Stimulated activated CD4-positive, alpha-beta T cell treated with anti-CD3 and anti-CD28 coated beads, TNF-alpha, amount 100 ng/mL, for 48 hours (primary cell): ENCODE measurements around the gene CYP4A11.
"Not testable (repeated sequence)": the region's sequence is repeated elsewhere in the genome, so short reads cannot be mapped to it uniquely, and the experiment has no call there.

Experiments
- DNase-seq, 3 donors: peaks; one replicate each; pipeline ENCODE4 v3.0.0-alpha.2; 2020; ENCODE audit warnings: low read depth in 3 of 3

Gene CYP4A11

GRCh38 chr1:46941135-46941694 lies at the start of gene CYP4A11:
TSS of gene CYP4A11 (minus strand) at chr1:46941476. CDS start at chr1:46941433, 43 bp downstream.
- DNase-seq, result no peak

- DNase-seq, result not testable (repeated sequence)
Measured at GRCh38 chr1:46990541-46990940, 49.3 kb upstream of the CYP4A11 start.

- no peak for DNase-seq
Measured at GRCh38 chr1:46983830-46984586, 42.7 kb upstream of the CYP4A11 start.

GRCh38 chr1:46983166-46983829 lies 42.0 kb upstream of the CYP4A11 start:
- no peak for DNase-seq

GRCh38 chr1:46969014-46969619 lies 27.8 kb upstream of the CYP4A11 start:
- no peak for DNase-seq

GRCh38 chr1:46962272-46962671 lies 21.0 kb upstream of the CYP4A11 start:
- not testable (repeated sequence) for DNase-seq

- DNase-seq, result no peak
Measured at GRCh38 chr1:46961066-46961758, 19.9 kb upstream of the CYP4A11 start.

- DNase-seq, result no peak
Measured at GRCh38 chr1:46960250-46960649, 19.0 kb upstream of the CYP4A11 start.

GRCh38 chr1:46955116-46955515 lies 13.8 kb upstream of the CYP4A11 start:
- not testable (repeated sequence) for DNase-seq

- DNase-seq, result not testable (repeated sequence)
Measured at GRCh38 chr1:46953847-46954246, 12.6 kb upstream of the CYP4A11 start.

- not testable (repeated sequence) for DNase-seq
Measured at GRCh38 chr1:46949417-46949666, 8.1 kb upstream of the CYP4A11 start.

GRCh38 chr1:46948629-46949416 lies 7.5 kb upstream of the CYP4A11 start:
- DNase-seq, result no peak

GRCh38 chr1:46947706-46948105 lies 6.4 kb upstream of the CYP4A11 start:
- not testable (repeated sequence) for DNase-seq

- no peak for DNase-seq
Measured at GRCh38 chr1:46942086-46942485, 810 bp upstream of the CYP4A11 start.

GRCh38 chr1:46940307-46940706 lies 969 bp downstream of the CYP4A11 start:
- DNase-seq, result no peak

GRCh38 chr1:46937270-46937669 lies 4.0 kb downstream of the CYP4A11 start:
- no peak for DNase-seq

GRCh38 chr1:46936788-46937187 lies 4.5 kb downstream of the CYP4A11 start:
- no peak for DNase-seq

- DNase-seq, result not testable (repeated sequence)
Measured at GRCh38 chr1:46934852-46935251, 6.4 kb downstream of the CYP4A11 start.

GRCh38 chr1:46932020-46932419 lies 9.3 kb downstream of the CYP4A11 start:
- not testable (repeated sequence) for DNase-seq

GRCh38 chr1:46931151-46931550 lies 10.1 kb downstream of the CYP4A11 start:
- no peak for DNase-seq

GRCh38 chr1:46927249-46927835 lies 13.9 kb downstream of the CYP4A11 start:
- no peak for DNase-seq
